Stimulated activated CD4-positive, alpha-beta T cell treated with anti-CD3 and anti-CD28 coated beads, Interleukin-2, amount 100 ng/mL, for 48 hours (primary cell): ENCODE data around the gene PGAP6.

Experiments used
- DNase-seq, 2 donors: peaks; one replicate each; pipeline ENCODE4 v3.0.0-alpha.2; 2020

PGAP6 gene

DNA sequence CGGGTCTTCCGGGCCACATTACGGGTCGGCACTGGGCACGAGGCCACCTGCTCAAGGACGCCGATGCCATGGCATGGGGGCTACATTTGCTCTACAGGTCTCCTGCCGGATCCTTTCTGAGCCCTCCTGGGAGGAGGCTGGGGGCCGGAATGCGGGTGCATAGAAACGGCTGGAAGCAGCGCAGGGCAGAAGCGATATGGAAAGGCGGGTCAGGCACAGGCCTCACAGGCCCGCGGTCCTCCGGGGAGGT lies 57.7 kb downstream of the PGAP6 start:
- no peak for DNase-seq

DNA sequence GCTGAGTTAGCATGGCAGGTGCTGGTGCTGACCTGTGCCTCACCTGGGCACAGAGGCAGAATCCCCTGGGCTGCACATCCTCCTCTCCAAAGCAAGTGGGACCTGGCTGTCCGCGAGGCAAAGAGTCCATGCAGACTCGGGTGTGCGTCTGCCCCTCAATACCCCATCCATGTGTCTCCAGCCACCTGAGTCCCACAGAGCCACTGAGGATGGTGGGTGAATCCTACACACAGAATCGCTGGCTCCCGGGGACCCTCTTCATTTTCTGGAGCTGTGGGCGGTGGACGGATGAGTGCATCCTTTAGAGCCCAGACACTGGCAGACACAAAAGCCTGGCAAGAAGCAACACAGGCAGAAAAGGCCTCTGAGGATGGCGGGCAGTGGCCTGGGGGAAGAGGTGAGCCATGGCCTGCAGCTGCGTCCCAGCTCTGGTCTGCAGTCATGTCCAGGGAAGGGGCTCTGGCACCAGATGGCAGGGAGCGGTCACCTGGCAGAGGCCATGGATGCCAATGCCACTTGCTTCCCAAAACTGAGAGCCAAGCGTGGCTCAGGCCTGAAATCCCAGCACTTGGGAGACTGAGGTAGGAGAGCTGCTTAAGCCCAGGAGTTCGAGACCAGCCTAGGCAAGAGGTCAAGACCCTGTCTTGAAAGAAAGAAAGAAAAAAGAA lies 59.2 kb downstream of the PGAP6 start:
- no peak for DNase-seq

DNA sequence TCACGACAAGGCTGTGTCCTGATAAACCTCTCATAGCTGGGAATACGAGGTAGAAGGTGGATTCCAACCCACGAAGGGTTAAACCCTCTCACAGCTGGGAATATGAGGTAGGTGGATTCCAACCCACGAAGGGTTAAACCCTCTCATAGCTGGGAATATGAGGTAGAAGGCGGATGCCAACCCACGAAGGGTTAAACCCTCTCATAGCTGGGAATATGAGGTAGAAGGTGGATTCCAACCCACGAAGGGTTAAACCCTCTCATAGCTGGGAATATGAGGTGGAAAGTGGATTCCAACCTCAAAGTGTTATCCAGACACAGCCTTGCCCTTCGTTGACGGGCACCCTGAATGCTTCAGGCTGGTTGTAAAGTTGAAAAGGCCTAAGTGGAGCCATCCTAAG lies 60.2 kb downstream of the PGAP6 start:
- DNase-seq, result no peak
